Measurements from ENCODE around the gene CAB39. TPM values are rescaled to one million over a fixed set of nuclear protein-coding genes. Genes with fewer than 3 reads are reported as not detected.

Gene CAB39
- polyA plus RNA-seq, 3 donors: 33.1 to 53.8 (median 38.3) TPM

GRCh38 chr2:230824406-230824978 lies 111.8 kb downstream of the CAB39 start:
- intact Hi-C loops (cut with micrococcal nuclease): loop anchor here (2.0 to 5.0 kb wide), 2 partner anchors 162 to 168 kb away; no protein-coding TSS in a partner anchor
- peak; percentile 76 for TF ChIP-seq CTCF (IDR thresholded peaks at IDR 0.05)
- no peak overlapping the region for H3K9ac ChIP-seq (ENCODE audit: insufficient read depth, low read length, poor library complexity, severe bottlenecking)
- no peaks in the 10 kb centered on the region for H3K9me3 ChIP-seq (replicated peaks in 1 of 2; ENCODE audit: control insufficient read depth in 1 of 2, insufficient read depth in 1 of 2, low read length in 2 of 2)
- peaks cover 18 to 35% (median 25%) of the 10 kb centered on the region in 3 donors for H3K27me3 Mint-ChIP-seq (ENCODE audit: low read depth in 3 of 3)
- peak overlapping the region in 1 of 3 experiments; percentile 63 for H3K4me3 ChIP-seq (replicated peaks in 1 of 3; ENCODE audit: low read depth in 2 of 3, low read length in 3 of 3)
- no peak overlapping the region for H2AFZ ChIP-seq (ENCODE audit: insufficient read depth, low read depth, low read length, poor library complexity, severe bottlenecking)
- H3K79me2 ChIP-seq (ENCODE audit: insufficient read depth, low read length): no peaks in the 10 kb centered on the region
- peaks cover 23 to 24% of the 10 kb centered on the region in 2 donors for H3K36me3 Mint-ChIP-seq
- peaks cover 0 to 9% (median 3%) of the 10 kb centered on the region in 7 donors for H3K9me3 Mint-ChIP-seq
- peak overlapping the region in 1 of 7 donors; percentile 50 for H3K27ac Mint-ChIP-seq
- peaks cover 41% of the 10 kb centered on the region for H4K20me1 ChIP-seq (ENCODE audit: insufficient read depth, low read length)
- DNase-seq: peak; percentile 54 to 65 (median 60)
- H3K4me3 Mint-ChIP-seq: peak overlapping the region; percentile 61 to 82
- peaks cover 0 to 21% of the 10 kb centered on the region in 2 donors for H3K27me3 ChIP-seq (ENCODE audit: control insufficient read depth in 2 of 2, insufficient read depth in 2 of 2, low read length in 2 of 2)
- H3K4me2 ChIP-seq (replicated peaks; ENCODE audit: extremely low read depth, low read length, poor library complexity, severe bottlenecking): peak overlapping the region; percentile 73
- no peak overlapping the region for H3K27ac ChIP-seq (ENCODE audit: low read depth in 1 of 2, low read length in 2 of 2)
- H3K4me1 ChIP-seq (ENCODE audit: control insufficient read depth in 1 of 2, insufficient read depth in 2 of 2, low read length in 2 of 2): peaks cover 7 to 18% of the 10 kb centered on the region in 2 donors
- WGBS (ENCODE audit: insufficient coverage): 6% methylated on average over 11 of the region's 14 CpGs
- peaks cover 18% of the 10 kb centered on the region for H3K4me1 Mint-ChIP-seq
- H3K36me3 ChIP-seq (replicated peaks in 1 of 2; ENCODE audit: control insufficient read depth in 1 of 2, insufficient read depth in 2 of 2, low read length in 2 of 2): peaks cover 14 to 28% of the 10 kb centered on the region in 2 donors

DNA sequence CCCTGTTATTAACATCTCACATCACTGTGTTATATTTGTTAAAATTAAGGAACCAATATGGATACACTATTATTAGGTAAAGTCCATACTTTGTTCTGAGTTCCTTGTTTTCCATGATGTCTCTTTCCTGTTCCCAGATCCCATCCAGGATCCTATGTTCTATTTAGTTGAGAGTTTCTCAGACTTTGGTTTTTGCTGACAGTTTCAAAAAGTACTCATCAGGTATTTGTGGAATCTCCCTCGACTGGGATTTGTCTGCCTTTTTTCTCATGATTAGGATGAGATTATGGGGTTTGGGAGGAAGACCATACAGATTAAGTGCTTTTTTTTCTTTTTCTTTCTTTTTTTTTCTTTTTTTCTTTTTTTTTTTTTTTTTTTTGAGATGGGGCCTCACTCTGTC lies 112.7 kb downstream of the CAB39 start:
- H3K27ac ChIP-seq (ENCODE audit: low read depth in 1 of 2, low read length in 2 of 2): no peak overlapping the region
- peaks cover 0 to 17% (median 7%) of the 10 kb centered on the region in 7 donors for H3K9me3 Mint-ChIP-seq
- no peak for DNase-seq
- no peak overlapping the region for H3K4me3 ChIP-seq (replicated peaks in 1 of 3; ENCODE audit: low read depth in 2 of 3, low read length in 3 of 3)
- H3K4me1 Mint-ChIP-seq: peaks cover 18% of the 10 kb centered on the region
- H3K79me2 ChIP-seq (ENCODE audit: insufficient read depth, low read length): no peaks in the 10 kb centered on the region
- peaks cover 18% of the 10 kb centered on the region in 2 donors for H3K36me3 Mint-ChIP-seq
- no peak for TF ChIP-seq CTCF (IDR thresholded peaks at IDR 0.05)
- peaks cover 8 to 20% of the 10 kb centered on the region in 2 donors for H3K36me3 ChIP-seq (replicated peaks in 1 of 2; ENCODE audit: control insufficient read depth in 1 of 2, insufficient read depth in 2 of 2, low read length in 2 of 2)
- H4K20me1 ChIP-seq (ENCODE audit: insufficient read depth, low read length): peaks cover 33% of the 10 kb centered on the region
- no CpG with 5 or more reads among the region's 1 CpG for WGBS (ENCODE audit: insufficient coverage)
- H3K9me3 ChIP-seq (replicated peaks in 1 of 2; ENCODE audit: control insufficient read depth in 1 of 2, insufficient read depth in 1 of 2, low read length in 2 of 2): peaks cover 0 to 3% of the 10 kb centered on the region in 2 donors
- H3K9ac ChIP-seq (ENCODE audit: insufficient read depth, low read length, poor library complexity, severe bottlenecking): no peak overlapping the region
- H3K4me2 ChIP-seq (replicated peaks; ENCODE audit: extremely low read depth, low read length, poor library complexity, severe bottlenecking): no peak overlapping the region
- peaks cover 0 to 21% of the 10 kb centered on the region in 2 donors for H3K27me3 ChIP-seq (ENCODE audit: control insufficient read depth in 2 of 2, insufficient read depth in 2 of 2, low read length in 2 of 2)
- peaks cover 22 to 39% (median 29%) of the 10 kb centered on the region in 3 donors for H3K27me3 Mint-ChIP-seq (ENCODE audit: low read depth in 3 of 3)
- no peak overlapping the region for H2AFZ ChIP-seq (ENCODE audit: insufficient read depth, low read depth, low read length, poor library complexity, severe bottlenecking)
- peaks cover 7 to 18% of the 10 kb centered on the region in 2 donors for H3K4me1 ChIP-seq (ENCODE audit: control insufficient read depth in 1 of 2, insufficient read depth in 2 of 2, low read length in 2 of 2)
- no peak overlapping the region for H3K4me3 Mint-ChIP-seq
- intact Hi-C loops (cut with micrococcal nuclease): loop anchor here in 1 of 2 donors (2.0 kb wide), 1 partner anchor 161 kb away; no protein-coding TSS in a partner anchor
- H3K27ac Mint-ChIP-seq: no peak overlapping the region
